ENCODE data around the gene SLC39A6. TPM values are rescaled to one million over a fixed set of nuclear protein-coding genes. Genes with fewer than 3 reads are reported as not detected.

Gene SLC39A6
- total RNA-seq, 1 experiment from 2014 or later = 70.5 TPM

DNA sequence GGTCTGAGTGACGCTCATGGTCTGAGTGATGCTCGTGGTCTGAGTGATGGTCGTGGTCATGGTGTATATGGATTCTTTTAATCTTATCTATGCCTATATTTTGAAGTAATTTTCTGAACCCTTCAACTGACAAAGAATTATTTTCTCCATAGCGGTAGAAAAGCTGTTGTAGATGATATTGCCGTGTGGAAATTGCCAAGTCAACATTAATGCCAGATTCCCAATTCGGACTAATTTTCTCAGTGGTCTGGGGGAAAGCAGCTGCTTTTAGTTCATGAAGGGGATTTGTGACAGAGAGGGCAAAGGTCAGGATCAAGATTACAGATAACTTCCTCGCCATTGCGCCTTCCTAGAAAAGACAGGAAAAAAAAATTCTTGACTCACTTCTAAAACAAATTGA is 2.5 kb downstream of the SLC39A6 start:
- ATAC-seq (no peak), DNase-seq (ENCODE audit: low read depth, low spot score) (no peak)
- Histone ChIP-seq H3K4me3 (replicated peaks in 1 of 2; ENCODE audit: low read depth in 1 of 2, low read length in 2 of 2) (no peak overlapping the region), H3K36me3 (ENCODE audit: control insufficient read depth in 1 of 2, insufficient read depth in 2 of 2, low read length in 2 of 2) (peaks cover 0 to 11% of the 10 kb centered on the region in 2 experiments; a peak in 3 of 4 replicates), H3K9me3 (ENCODE audit: control insufficient read depth in 1 of 2, insufficient read depth in 1 of 2, low read depth in 1 of 2, low read length in 2 of 2) (no peaks in the 10 kb centered on the region), H3K27ac (ENCODE audit: low read depth, low read length) (no peak overlapping the region), H3K4me1 (ENCODE audit: control insufficient read depth in 1 of 2, insufficient read depth in 2 of 2, low read length in 2 of 2) (peaks cover 12 to 22% of the 10 kb centered on the region in 2 experiments), H3K9ac (ENCODE audit: low read length) (no peak overlapping the region), H3K4me2 (ENCODE audit: low read length) (no peak overlapping the region), H2AFZ (ENCODE audit: low read depth, low read length, poor library complexity, severe bottlenecking) (no peak overlapping the region), H3K9me2 (ENCODE audit: insufficient read depth) (no peaks in the 10 kb centered on the region), H4K20me1 (ENCODE audit: insufficient read depth) (no peaks in the 10 kb centered on the region), H3K27me3 (ENCODE audit: insufficient read depth, low read length) (no peaks in the 10 kb centered on the region), H3K79me2 (ENCODE audit: insufficient read depth, low read length) (peaks cover 53% of the 10 kb centered on the region)
- ChIA-PET POLR2A (no interaction called here), RAD21 (ENCODE audit: low non-redundant PET in 1 of 2, low total read pairs in 2 of 2, uncharacterized antibody in 2 of 2, unreplicated experiment in 2 of 2) (no interaction called here), CTCF (no interaction called here)
- BruUV-seq (replicated peaks) = TSS peak; percentile 26
- no peak for TF ChIP-seq SIN3A (IDR thresholded peaks at IDR 0.05; ENCODE audit: low read depth)
- no peak for TF ChIP-seq REST (IDR thresholded peaks at IDR 0.05; ENCODE audit: low read depth)
- TF ChIP-seq FOSL1 (IDR thresholded peaks at IDR 0.05; ENCODE audit: low read depth) = no peak
- TF ChIP-seq TCF7L2 (IDR thresholded peaks at IDR 0.05; ENCODE audit: borderline replicate concordance, extremely low read depth, insufficient read depth, insufficient read length) = no peak
- TF ChIP-seq, protein P1, sequence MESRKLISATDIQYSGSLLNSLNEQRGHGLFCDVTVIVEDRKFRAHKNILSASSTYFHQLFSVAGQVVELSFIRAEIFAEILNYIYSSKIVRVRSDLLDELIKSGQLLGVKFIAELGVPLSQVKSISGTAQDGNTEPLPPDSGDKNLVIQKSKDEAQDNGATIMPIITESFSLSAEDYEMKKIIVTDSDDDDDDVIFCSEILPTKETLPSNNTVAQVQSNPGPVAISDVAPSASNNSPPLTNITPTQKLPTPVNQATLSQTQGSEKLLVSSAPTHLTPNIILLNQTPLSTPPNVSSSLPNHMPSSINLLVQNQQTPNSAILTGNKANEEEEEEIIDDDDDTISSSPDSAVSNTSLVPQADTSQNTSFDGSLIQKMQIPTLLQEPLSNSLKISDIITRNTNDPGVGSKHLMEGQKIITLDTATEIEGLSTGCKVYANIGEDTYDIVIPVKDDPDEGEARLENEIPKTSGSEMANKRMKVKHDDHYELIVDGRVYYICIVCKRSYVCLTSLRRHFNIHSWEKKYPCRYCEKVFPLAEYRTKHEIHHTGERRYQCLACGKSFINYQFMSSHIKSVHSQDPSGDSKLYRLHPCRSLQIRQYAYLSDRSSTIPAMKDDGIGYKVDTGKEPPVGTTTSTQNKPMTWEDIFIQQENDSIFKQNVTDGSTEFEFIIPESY (IDR thresholded peaks at IDR 0.05; ENCODE audit: extremely low read depth, insufficient replicate concordance, low read length) = no peak
- TF ChIP-seq, protein P2, sequence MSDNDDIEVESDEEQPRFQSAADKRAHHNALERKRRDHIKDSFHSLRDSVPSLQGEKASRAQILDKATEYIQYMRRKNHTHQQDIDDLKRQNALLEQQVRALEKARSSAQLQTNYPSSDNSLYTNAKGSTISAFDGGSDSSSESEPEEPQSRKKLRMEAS (IDR thresholded peaks at IDR 0.05) = no peak
- TF ChIP-seq EZH2phosphoT487 (IDR thresholded peaks at IDR 0.05; ENCODE audit: borderline replicate concordance) = no peak
- no peak for TF ChIP-seq CEBPB (IDR thresholded peaks at IDR 0.05; ENCODE audit: low read depth)
- intact Hi-C loops (cut with micrococcal nuclease) = no loop called here

Measured in HCT116 (cell line).